Measurements from ENCODE around the gene NGEF. TPM values are rescaled to one million over a fixed set of nuclear protein-coding genes. Genes with fewer than 3 reads are reported as not detected.

The NGEF gene
- total and polyA plus RNA-seq, 2 donors (not counting 1 experiment from before 2014, with no cell fraction given), result under 0.01 to 0.24 TPM

DNA sequence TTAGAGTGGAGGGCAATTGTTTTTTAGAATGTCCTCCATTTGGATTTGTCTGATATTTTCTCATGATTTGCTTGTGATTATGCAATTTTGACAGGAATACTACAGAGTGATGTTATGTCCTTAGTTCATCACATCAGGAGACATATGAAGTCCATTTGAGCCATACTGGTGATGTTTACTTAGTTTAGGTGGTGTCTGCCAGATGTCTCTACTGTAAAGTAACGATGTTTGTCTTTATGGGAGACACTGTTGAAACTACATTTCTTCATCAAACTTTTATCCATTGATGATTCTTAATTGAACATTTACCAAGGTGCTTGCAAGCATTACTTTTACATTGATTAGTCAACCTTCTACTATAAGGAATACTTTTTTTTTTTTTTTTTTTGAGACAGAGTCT is 147.9 kb downstream of the NGEF start:
- Histone ChIP-seq H3K79me2 (ENCODE audit: control insufficient read depth, insufficient read depth, low read length) (no peaks in the 10 kb centered on the region), H3K4me1 (ENCODE audit: control insufficient read depth, extremely low read depth, insufficient read depth, low read length) (no peaks in the 10 kb centered on the region), H3K27me3 (ENCODE audit: control insufficient read depth, insufficient read depth, low read length) (no peaks in the 10 kb centered on the region)

DNA sequence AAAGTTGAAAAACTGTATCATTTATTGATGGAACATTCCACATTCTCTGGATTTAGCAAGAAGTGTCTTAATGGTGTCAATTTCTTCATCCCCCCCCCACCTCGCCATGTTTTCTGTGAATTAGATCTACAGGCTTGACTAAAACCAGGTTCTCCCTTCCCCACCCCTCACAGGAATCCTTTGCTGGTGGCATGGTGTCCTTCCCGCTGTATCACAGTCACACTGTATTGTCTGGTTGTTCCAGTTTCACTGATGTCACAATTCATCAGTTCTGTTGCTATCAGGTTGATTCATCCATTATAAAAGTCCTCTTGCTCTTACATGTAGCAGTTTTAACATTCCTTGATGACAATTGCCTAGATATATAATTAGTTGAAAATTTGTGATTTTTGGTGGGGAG is 149.1 kb downstream of the NGEF start:
- no peak overlapping the region for H3K4me2 ChIP-seq (ENCODE audit: extremely low read depth, insufficient read depth, low read length)
- no peaks in the 10 kb centered on the region for H3K79me2 ChIP-seq (ENCODE audit: control insufficient read depth, insufficient read depth, low read length)
- H3K4me1 ChIP-seq (ENCODE audit: control insufficient read depth, extremely low read depth, insufficient read depth, low read length), result no peaks in the 10 kb centered on the region
- H3K4me3 ChIP-seq (replicated peaks in 1 of 4; ENCODE audit: control extremely low read depth in 1 of 4, insufficient read depth in 1 of 4, low read depth in 3 of 4, low read length in 4 of 4), result no peak overlapping the region
- no peak overlapping the region for H3K9ac ChIP-seq (ENCODE audit: insufficient read depth, low read length)
- H3K9me3 ChIP-seq (ENCODE audit: control insufficient read depth, insufficient read depth, low read depth, low read length), result no peaks in the 10 kb centered on the region
- H2AFZ ChIP-seq (ENCODE audit: low read length), result no peak overlapping the region
- no peak overlapping the region for H3K27ac ChIP-seq (ENCODE audit: insufficient read depth, low read length)
- H4K20me1 ChIP-seq (ENCODE audit: control insufficient read depth, extremely low read depth, insufficient read depth, low read length), result no peaks in the 10 kb centered on the region
- H3K27me3 ChIP-seq (ENCODE audit: control insufficient read depth, insufficient read depth, low read length), result no peaks in the 10 kb centered on the region
- no peaks in the 10 kb centered on the region for H3K36me3 ChIP-seq (ENCODE audit: control insufficient read depth, insufficient read depth, low read length)
- no peak for DNase-seq (ENCODE audit: low read depth in 2 of 2)
- TF ChIP-seq, protein P1, sequence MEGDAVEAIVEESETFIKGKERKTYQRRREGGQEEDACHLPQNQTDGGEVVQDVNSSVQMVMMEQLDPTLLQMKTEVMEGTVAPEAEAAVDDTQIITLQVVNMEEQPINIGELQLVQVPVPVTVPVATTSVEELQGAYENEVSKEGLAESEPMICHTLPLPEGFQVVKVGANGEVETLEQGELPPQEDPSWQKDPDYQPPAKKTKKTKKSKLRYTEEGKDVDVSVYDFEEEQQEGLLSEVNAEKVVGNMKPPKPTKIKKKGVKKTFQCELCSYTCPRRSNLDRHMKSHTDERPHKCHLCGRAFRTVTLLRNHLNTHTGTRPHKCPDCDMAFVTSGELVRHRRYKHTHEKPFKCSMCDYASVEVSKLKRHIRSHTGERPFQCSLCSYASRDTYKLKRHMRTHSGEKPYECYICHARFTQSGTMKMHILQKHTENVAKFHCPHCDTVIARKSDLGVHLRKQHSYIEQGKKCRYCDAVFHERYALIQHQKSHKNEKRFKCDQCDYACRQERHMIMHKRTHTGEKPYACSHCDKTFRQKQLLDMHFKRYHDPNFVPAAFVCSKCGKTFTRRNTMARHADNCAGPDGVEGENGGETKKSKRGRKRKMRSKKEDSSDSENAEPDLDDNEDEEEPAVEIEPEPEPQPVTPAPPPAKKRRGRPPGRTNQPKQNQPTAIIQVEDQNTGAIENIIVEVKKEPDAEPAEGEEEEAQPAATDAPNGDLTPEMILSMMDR (conservative IDR thresholded peaks at IDR 0.05 in 1 of 2, IDR thresholded peaks at IDR 0.05 in 1 of 2; ENCODE audit: low read depth in 1 of 2, low read length in 2 of 2), result no peak

More for the DNA sequence above, 147.9 kb downstream of the NGEF start:
- no peaks in the 10 kb centered on the region for H3K9me3 ChIP-seq (ENCODE audit: control insufficient read depth, insufficient read depth, low read depth, low read length)
- H3K36me3 ChIP-seq (ENCODE audit: control insufficient read depth, insufficient read depth, low read length), result no peaks in the 10 kb centered on the region
- no peak for DNase-seq (ENCODE audit: low read depth in 2 of 2)
- no peak overlapping the region for H3K4me3 ChIP-seq (replicated peaks in 1 of 4; ENCODE audit: control extremely low read depth in 1 of 4, insufficient read depth in 1 of 4, low read depth in 3 of 4, low read length in 4 of 4)
- no peak overlapping the region for H3K4me2 ChIP-seq (ENCODE audit: extremely low read depth, insufficient read depth, low read length)
- no peak overlapping the region for H2AFZ ChIP-seq (ENCODE audit: low read length)
- no peak overlapping the region for H3K9ac ChIP-seq (ENCODE audit: insufficient read depth, low read length)
- no peaks in the 10 kb centered on the region for H4K20me1 ChIP-seq (ENCODE audit: control insufficient read depth, extremely low read depth, insufficient read depth, low read length)
- H3K27ac ChIP-seq (ENCODE audit: insufficient read depth, low read length), result no peak overlapping the region
- no peak for TF ChIP-seq EZH2 (IDR thresholded peaks at IDR 0.05; ENCODE audit: low read length, missing control alignments)
- TF ChIP-seq, protein P1 (conservative IDR thresholded peaks at IDR 0.05 in 1 of 2, IDR thresholded peaks at IDR 0.05 in 1 of 2; ENCODE audit: low read depth in 1 of 2, low read length in 2 of 2), result no peak

DNA sequence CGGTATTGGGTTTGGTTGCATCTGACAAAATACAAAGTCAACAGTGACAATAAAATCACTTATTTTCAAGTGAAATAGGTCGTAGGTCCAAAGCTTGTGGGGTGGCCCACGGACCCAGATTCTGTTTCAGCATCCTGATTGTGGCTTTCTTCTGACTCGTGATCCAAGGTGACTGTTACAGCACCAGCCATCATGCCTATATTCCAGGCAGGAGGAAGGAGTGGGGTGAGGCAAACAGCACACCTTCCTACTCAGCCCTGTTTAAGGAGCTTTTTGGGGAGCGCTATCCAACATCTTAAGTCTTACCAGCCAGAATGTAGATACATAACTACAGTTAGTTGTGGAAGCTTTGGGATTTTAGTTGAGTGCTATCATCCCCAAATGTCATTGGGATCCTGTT is 151.7 kb downstream of the NGEF start:
- Histone ChIP-seq H3K36me3 (ENCODE audit: control insufficient read depth, insufficient read depth, low read length) (peaks cover 2% of the 10 kb centered on the region), H3K9ac (ENCODE audit: insufficient read depth, low read length) (no peak overlapping the region), H3K9me3 (ENCODE audit: control insufficient read depth, insufficient read depth, low read depth, low read length) (no peaks in the 10 kb centered on the region), H2AFZ (ENCODE audit: low read length) (no peak overlapping the region), H4K20me1 (ENCODE audit: control insufficient read depth, extremely low read depth, insufficient read depth, low read length) (no peaks in the 10 kb centered on the region), H3K79me2 (ENCODE audit: control insufficient read depth, insufficient read depth, low read length) (no peaks in the 10 kb centered on the region), H3K4me2 (ENCODE audit: extremely low read depth, insufficient read depth, low read length) (no peak overlapping the region), H3K27ac (ENCODE audit: insufficient read depth, low read length) (no peak overlapping the region), H3K27me3 (ENCODE audit: control insufficient read depth, insufficient read depth, low read length) (no peaks in the 10 kb centered on the region), H3K4me1 (ENCODE audit: control insufficient read depth, extremely low read depth, insufficient read depth, low read length) (no peaks in the 10 kb centered on the region), H3K4me3 (replicated peaks in 1 of 4; ENCODE audit: control extremely low read depth in 1 of 4, insufficient read depth in 1 of 4, low read depth in 3 of 4, low read length in 4 of 4) (no peak overlapping the region)
- TF ChIP-seq EZH2 (IDR thresholded peaks at IDR 0.05; ENCODE audit: low read length, missing control alignments), result no peak
- TF ChIP-seq, protein P1 (conservative IDR thresholded peaks at IDR 0.05 in 1 of 2, IDR thresholded peaks at IDR 0.05 in 1 of 2; ENCODE audit: low read depth in 1 of 2, low read length in 2 of 2), result no peak
- no peak for DNase-seq (ENCODE audit: low read depth in 2 of 2)

Measured in fibroblast of lung (primary cell).